HG02571 (cell line): ENCODE data around the gene ECHS1.

Experiments used
- ATAC-seq: cut with Tn5 transposase; IDR thresholded peaks from one replicate; pipeline ENCODE4 v1.9.1; 2021; ENCODE audit warnings: mild to moderate bottlenecking, moderate library complexity; ENCODE audit not compliant: unreplicated experiment

The ECHS1 gene

GRCh38 chr10:133347710-133348517 is 25.2 kb downstream of the ECHS1 start:
- ATAC-seq = no peak

- no peak for ATAC-seq
Observed at GRCh38 chr10:133346413-133346812, 26.7 kb downstream of the ECHS1 start.

GRCh38 chr10:133344236-133344635 is 28.9 kb downstream of the ECHS1 start:
- ATAC-seq = no peak

GRCh38 chr10:133343558-133343957 is 29.6 kb downstream of the ECHS1 start:
- ATAC-seq = no peak

- no peak for ATAC-seq
Observed at GRCh38 chr10:133342942-133343341, 30.2 kb downstream of the ECHS1 start.

GRCh38 chr10:133341983-133342382 is 31.2 kb downstream of the ECHS1 start:
- no peak for ATAC-seq

GRCh38 chr10:133339708-133340380 is 33.3 kb downstream of the ECHS1 start:
- ATAC-seq = no peak

- ATAC-seq = no peak
Observed at GRCh38 chr10:133338080-133339071, 34.8 kb downstream of the ECHS1 start.

- no peak for ATAC-seq
Observed at GRCh38 chr10:133337370-133337725, 35.8 kb downstream of the ECHS1 start.

- no peak for ATAC-seq
Observed at GRCh38 chr10:133336577-133337369, 36.4 kb downstream of the ECHS1 start, which contains the start of gene CALY. CALY (minus strand) TSS chr10:133336896; CDS start chr10:133328989, 7,907 bp downstream.

- ATAC-seq = no peak
Observed at GRCh38 chr10:133336118-133336576, 37.0 kb downstream of the ECHS1 start.

GRCh38 chr10:133335246-133336117 is 37.7 kb downstream of the ECHS1 start:
- ATAC-seq = no peak

- ATAC-seq = no peak
Observed at GRCh38 chr10:133334503-133335245, 38.5 kb downstream of the ECHS1 start.

- no peak for ATAC-seq
Observed at GRCh38 chr10:133332936-133333699, 40.0 kb downstream of the ECHS1 start.

GRCh38 chr10:133329491-133330202 is 43.5 kb downstream of the ECHS1 start:
- ATAC-seq = peak; percentile 81

- ATAC-seq = no peak
Observed at GRCh38 chr10:133328358-133329343, 44.5 kb downstream of the ECHS1 start.
